HAP-1 (cell line): Measurements from ENCODE around the gene TRIM40.

Source experiments
- DNase-seq, 2 experiments: peaks; one replicate each; pipeline ENCODE4 v3.0.0-alpha.2; 2016 to 2020; ENCODE audit warnings: low spot score in 2 of 2
- H3K27me3 ChIP-seq: fragments of 250-450 bp; sonication (Bioruptor Pico); 2 replicates; pipeline ENCODE4 v1.5.1; 2020; ENCODE audit warnings: low read depth, mild to moderate bottlenecking, moderate library complexity
- H3K36me3 ChIP-seq: fragments of 250-450 bp; sonication (Bioruptor Pico); replicated peaks from 2 replicates; pipeline ENCODE4 v1.5.1; 2020; ENCODE audit warnings: mild to moderate bottlenecking
- H3K4me1 ChIP-seq: fragments of 250-450 bp; sonication (Bioruptor Pico); 2 replicates; pipeline ENCODE4 v1.5.1; 2020; ENCODE audit warnings: mild to moderate bottlenecking
- H3K4me3 ChIP-seq: fragments of 250-450 bp; sonication (Bioruptor Pico); 2 replicates; pipeline ENCODE4 v1.5.1; 2020; ENCODE audit warnings: mild to moderate bottlenecking, moderate library complexity
- H3K9me3 ChIP-seq: fragments of 250-450 bp; sonication (Bioruptor Pico); 2 replicates; pipeline ENCODE4 v1.5.1; 2020; ENCODE audit warnings: mild to moderate bottlenecking, moderate library complexity
- in situ Hi-C: fragments of 300-500 bp; cut with MboI; formaldehyde crosslinking; loops from 3 replicates; pipeline ENCODE4 v1.14.3; 2020; ENCODE audit warnings: low sequenced_read_pairs, inconsistent platforms, mixed read lengths

TRIM40 gene, protein sequence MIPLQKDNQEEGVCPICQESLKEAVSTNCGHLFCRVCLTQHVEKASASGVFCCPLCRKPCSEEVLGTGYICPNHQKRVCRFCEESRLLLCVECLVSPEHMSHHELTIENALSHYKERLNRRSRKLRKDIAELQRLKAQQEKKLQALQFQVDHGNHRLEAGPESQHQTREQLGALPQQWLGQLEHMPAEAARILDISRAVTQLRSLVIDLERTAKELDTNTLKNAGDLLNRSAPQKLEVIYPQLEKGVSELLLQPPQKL

DNA sequence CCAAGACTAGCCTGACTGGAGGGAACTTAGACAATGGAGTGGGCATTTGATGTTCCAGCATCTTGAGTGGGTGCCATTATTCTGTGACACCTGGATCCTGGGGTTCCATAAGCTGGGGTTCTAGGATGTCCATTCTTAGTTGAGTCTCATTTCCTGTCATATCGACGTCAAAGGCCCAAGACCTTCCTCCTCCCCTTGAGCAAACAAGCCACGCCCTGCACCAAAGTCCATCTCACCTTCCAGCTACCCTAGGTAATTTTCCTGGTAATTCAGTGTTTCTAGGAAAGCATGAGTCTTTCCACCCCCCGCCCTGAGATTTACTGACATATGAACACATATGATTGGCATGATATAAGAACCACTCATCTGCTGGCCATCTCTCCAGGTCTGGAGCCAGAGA lies at the start of gene TRIM40:
Gene TRIM40 (plus strand): TSS at position 384 of the 400 bp plus-strand sequence. CDS start 897 bp downstream, outside the sequence.
- Histone ChIP-seq H3K27me3 (peaks cover 9% of the 10 kb centered on the region), H3K4me1 (peaks cover 3% of the 10 kb centered on the region), H3K9me3 (no peaks in the 10 kb centered on the region), H3K4me3 (no peak within 1 kb of the TSS), H3K36me3 (no peaks in the 10 kb centered on the region)
- DNase-seq, result no peak
- in situ Hi-C loops, result no loop called here

GRCh38 chr6:30087876-30088275 lies 48.1 kb upstream of the TRIM40 start:
- Histone ChIP-seq H3K27me3 (peaks cover 4% of the 10 kb centered on the region; the same call in 1 of the 2 replicates), H3K9me3 (no peaks in the 10 kb centered on the region), H3K36me3 (no peaks in the 10 kb centered on the region), H3K4me3 (no peak overlapping the region), H3K4me1 (no peaks in the 10 kb centered on the region)
- DNase-seq, result no peak
- in situ Hi-C loops, result no loop called here

DNA sequence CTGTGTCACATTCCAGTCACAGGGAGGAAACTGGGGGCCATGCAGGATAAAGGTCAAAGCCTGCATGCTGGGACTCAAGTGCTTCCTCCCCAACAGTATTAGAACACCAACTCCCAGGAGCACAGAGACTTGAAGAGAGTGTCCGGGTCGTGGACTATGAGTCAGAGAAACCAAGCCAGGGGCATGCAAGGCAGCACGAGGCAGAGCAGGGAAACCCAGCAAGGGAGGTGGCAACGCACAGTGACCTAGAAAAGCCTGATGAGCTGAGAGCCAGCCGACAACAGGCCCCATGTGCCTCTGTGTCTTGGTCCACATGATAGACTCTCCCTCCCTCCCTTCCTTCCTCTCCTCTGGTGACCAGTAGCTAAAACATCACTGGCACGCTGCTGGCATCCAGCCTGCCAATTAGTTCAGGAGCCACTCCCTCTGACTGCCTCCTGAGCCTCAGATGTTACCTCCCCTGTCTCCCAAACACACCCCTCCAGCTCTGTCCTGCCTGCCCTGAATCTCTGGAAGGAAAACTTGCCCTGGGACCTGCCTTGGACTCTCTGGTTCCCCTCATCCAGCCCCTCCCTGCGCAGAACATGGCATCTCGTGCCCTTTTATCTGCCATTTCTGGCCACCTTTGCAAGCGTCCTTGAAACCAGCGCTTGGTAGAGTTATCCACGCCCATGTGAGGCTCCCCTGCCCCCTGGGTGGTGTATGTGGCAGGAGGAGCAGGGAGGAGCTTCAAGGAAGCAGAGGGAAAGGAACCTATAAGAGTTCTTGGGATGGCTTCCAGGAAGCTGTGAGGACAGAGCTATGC lies 44.2 kb upstream of the TRIM40 start:
- H3K27me3 ChIP-seq, result peaks cover 18% of the 10 kb centered on the region
- no peak overlapping the region for H3K4me3 ChIP-seq
- in situ Hi-C loops, result no loop called here
- no peaks in the 10 kb centered on the region for H3K4me1 ChIP-seq
- DNase-seq, result no peak
- no peaks in the 10 kb centered on the region for H3K36me3 ChIP-seq
- no peaks in the 10 kb centered on the region for H3K9me3 ChIP-seq

DNA sequence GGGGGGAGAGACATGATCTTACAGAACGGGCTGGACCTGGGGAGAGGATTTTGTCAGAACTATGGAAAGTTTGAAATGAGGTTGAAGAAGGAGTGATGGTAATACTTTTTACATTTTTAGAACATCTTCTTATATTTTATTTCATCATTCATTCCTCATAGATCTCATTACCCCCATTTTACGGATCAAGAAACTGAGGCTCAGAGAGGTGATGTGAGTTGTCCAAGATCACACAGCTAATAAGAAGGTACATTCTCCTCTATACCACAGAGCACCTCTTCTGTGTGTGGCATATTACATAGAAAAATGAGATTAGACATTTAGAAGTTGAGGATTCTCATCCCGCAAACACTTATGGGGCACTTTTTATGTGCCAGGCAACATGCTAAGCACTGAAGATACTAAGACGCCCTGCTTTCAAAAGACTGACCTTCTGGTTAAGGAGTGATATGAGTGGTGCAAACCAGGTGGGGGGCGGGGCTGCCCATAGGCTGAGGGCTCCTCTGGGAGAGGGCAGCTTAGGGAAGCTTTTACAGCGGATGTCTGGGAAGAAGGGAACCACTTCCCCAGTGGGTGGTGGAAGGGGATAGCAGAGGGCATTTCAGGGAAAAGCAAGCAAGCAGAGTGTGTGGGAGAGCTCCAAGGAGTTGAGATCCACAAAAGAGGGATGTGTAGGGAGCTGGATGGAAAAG lies 42.9 kb upstream of the TRIM40 start:
- H3K4me3 ChIP-seq, result no peak overlapping the region
- no peaks in the 10 kb centered on the region for H3K36me3 ChIP-seq
- H3K4me1 ChIP-seq, result no peaks in the 10 kb centered on the region
- H3K27me3 ChIP-seq, result peaks cover 18% of the 10 kb centered on the region
- in situ Hi-C loops, result no loop called here
- DNase-seq, result no peak
- H3K9me3 ChIP-seq, result no peaks in the 10 kb centered on the region

GRCh38 chr6:30093951-30094661 lies 41.8 kb upstream of the TRIM40 start:
- no peaks in the 10 kb centered on the region for H3K9me3 ChIP-seq
- no peaks in the 10 kb centered on the region for H3K4me1 ChIP-seq
- H3K36me3 ChIP-seq, result no peaks in the 10 kb centered on the region
- in situ Hi-C loops, result no loop called here
- peaks cover 15% of the 10 kb centered on the region for H3K27me3 ChIP-seq
- DNase-seq, result no peak
- H3K4me3 ChIP-seq, result no peak overlapping the region

GRCh38 chr6:30096829-30097228 lies 39.1 kb upstream of the TRIM40 start:
- in situ Hi-C loops, result no loop called here
- Histone ChIP-seq H3K9me3 (no peaks in the 10 kb centered on the region), H3K4me3 (no peak overlapping the region), H3K36me3 (no peaks in the 10 kb centered on the region), H3K27me3 (peaks cover 13% of the 10 kb centered on the region), H3K4me1 (peaks cover 13% of the 10 kb centered on the region)
- no peak for DNase-seq

- Histone ChIP-seq H3K9me3 (no peaks in the 10 kb centered on the region), H3K4me1 (peaks cover 21% of the 10 kb centered on the region), H3K4me3 (no peak overlapping the region), H3K27me3 (peaks cover 13% of the 10 kb centered on the region), H3K36me3 (no peaks in the 10 kb centered on the region)
- in situ Hi-C loops, result no loop called here
- no peak for DNase-seq
Observed at GRCh38 chr6:30097902-30098768, 37.8 kb upstream of the TRIM40 start.

- no peak for DNase-seq
- Histone ChIP-seq H3K4me3 (no peak overlapping the region), H3K4me1 (peaks cover 24% of the 10 kb centered on the region), H3K27me3 (no peaks in the 10 kb centered on the region), H3K36me3 (no peaks in the 10 kb centered on the region), H3K9me3 (no peaks in the 10 kb centered on the region)
- in situ Hi-C loops, result no loop called here
Observed at GRCh38 chr6:30100154-30100553, 35.8 kb upstream of the TRIM40 start.

DNA sequence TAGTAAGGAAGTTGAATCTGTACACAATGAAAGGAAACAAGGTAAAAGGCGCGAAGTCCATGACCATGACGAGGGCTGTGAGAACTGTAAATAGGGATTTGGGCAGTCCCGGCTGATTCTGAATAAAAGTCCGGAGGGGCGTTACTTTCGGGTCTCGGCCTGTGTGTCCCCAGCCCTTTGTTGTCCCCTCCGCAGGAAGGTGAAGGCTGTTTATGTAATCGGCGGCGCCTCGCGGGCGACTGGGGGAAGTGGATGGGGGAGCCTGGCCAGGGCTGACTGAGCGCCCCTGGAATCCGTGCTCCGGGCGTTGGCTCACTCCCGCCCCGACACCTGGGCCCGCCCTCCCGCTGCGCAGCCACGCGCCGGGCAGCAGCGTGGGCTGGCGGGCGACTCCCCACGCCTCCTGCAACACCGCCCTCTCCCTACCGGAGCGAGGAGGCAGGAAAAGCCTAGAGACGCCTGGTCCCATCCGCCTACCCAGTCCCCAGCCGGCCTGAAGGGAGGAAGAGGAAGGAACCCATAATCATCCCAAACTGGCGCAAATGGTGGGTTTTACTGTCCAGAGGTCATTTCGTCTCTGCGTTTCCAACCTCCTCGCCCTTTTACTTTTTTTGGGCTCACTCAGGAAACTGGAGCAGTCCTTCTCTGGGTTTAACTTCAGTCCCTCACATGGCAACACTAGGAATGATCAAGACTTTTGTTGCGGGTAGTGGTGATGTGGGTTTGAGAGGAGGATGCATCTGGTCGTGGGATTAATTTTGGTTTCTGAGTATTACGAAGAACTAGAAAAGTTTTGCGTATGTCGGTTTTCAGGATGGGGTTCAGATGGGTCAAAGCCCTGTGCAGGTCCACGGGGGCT lies 35.1 kb upstream of the TRIM40 start:
- Histone ChIP-seq H3K4me1 (peaks cover 24% of the 10 kb centered on the region), H3K4me3 (no peak overlapping the region), H3K9me3 (no peaks in the 10 kb centered on the region), H3K36me3 (no peaks in the 10 kb centered on the region), H3K27me3 (no peaks in the 10 kb centered on the region)
- peak in 1 of 2 experiments; percentile 22 for DNase-seq
- in situ Hi-C loops, result no loop called here

DNA sequence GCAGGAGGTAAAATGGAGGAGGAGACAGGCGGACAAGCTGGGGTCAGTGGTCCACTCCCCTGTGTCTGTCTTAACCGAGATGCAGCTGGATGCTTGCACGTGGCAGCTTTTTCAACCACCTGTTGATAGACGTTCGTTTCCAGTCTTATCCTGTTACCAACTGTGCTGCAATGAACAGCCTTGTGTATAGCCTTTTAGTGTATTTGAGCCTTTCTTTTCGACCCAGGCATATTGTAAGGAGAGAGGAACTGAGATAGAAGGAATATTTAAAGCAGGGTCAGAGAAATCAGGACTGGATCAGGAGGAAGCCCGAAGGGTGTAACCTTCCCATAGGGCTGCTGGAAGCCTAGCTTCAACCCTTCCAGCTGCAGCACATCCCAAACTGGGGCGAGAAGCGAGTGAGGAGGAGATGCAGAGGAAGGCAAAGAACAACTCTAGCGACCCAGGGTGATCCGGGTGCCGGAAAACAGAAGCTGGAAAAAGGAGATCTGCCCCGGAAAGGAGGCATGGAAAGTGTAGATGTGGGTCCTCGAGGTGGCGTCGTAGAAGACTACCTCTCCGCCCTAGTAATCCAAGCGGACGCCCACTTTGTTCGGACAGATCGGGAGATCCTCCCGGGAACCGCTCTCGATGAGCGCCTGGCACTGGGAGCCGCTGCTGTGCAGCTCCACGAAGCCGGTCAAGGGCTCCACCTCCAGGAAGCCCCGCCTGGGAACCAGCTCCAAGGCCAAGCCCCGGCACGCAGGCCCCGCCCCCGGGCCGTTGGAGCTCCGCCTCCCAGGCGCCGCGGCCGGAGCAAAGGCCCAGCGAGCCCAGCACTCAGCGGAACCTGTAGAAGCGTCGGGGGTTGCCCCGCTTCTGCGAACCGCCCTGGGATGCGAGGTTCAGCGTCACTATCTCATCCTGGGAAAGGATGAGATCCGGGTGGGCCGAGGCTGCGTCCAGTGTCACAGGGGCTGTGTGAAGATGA lies 34.2 kb upstream of the TRIM40 start:
- H3K36me3 ChIP-seq, result no peaks in the 10 kb centered on the region
- in situ Hi-C loops, result no loop called here
- DNase-seq, result peak; percentile 87 to 94
- H3K9me3 ChIP-seq, result no peaks in the 10 kb centered on the region
- no peaks in the 10 kb centered on the region for H3K27me3 ChIP-seq
- peak overlapping the region; percentile 22 for H3K4me3 ChIP-seq
- H3K4me1 ChIP-seq, result peaks cover 24% of the 10 kb centered on the region

- in situ Hi-C loops, result no loop called here
- H3K27me3 ChIP-seq, result no peaks in the 10 kb centered on the region
- peak in 1 of 2 experiments; percentile 35 for DNase-seq
- no peaks in the 10 kb centered on the region for H3K9me3 ChIP-seq
- peak overlapping the region; percentile 22 for H3K4me3 ChIP-seq
- peaks cover 24% of the 10 kb centered on the region for H3K4me1 ChIP-seq
- no peaks in the 10 kb centered on the region for H3K36me3 ChIP-seq
Observed at GRCh38 chr6:30102414-30102969, 33.4 kb upstream of the TRIM40 start.
